NCI-H82 treated with DMSO at 0.1 percent for 48 hours (cell line): Measurements from ENCODE around the gene C10orf95.

ENCODE experiments used
- DNase-seq: peaks from one replicate; lab custom pipeline; 2025; ENCODE audit not compliant: unreplicated experiment; lab: John Stamatoyannopoulos, UW

C10orf95 gene

GRCh38 chr10:102465466-102465865, 14.1 kb upstream of the C10orf95 start:
- DNase-seq = no peak

- DNase-seq = no peak
Observed at GRCh38 chr10:102463983-102464382, 12.6 kb upstream of the C10orf95 start.

GRCh38 chr10:102462512-102463054, 11.2 kb upstream of the C10orf95 start:
- no peak for DNase-seq

GRCh38 chr10:102461187-102462054, 10.1 kb upstream of the C10orf95 start:
- DNase-seq = peak; percentile 70

- DNase-seq = no peak
Observed at GRCh38 chr10:102460836-102461186, 9.5 kb upstream of the C10orf95 start.

GRCh38 chr10:102458656-102459055, 7.3 kb upstream of the C10orf95 start:
- no peak for DNase-seq

DNA sequence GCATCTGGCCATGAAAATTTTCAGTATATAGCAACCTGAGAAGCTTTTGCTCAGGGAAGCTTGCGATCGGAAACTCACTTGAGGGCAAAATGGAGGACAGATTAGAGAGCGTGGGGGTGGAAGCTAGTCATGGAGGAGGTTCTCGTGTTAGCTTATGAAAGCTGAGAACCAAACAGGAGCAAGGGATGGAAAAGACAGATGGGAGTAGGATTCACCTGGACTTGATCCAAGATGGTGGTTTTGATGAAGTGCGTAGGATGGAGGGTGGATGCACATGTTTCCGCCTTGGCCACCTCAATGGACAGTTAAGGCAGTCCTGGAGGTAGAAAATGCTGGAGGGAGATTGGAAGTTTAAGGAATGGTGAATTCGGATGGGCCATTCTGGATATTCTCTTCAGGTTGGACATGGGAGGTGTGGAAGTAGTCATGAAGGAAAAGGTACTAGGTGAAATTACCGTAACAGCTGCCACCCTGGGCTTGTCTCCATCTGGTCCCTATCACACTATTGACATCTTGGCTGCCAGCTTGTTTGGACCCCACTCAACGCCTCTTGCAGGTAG, 6.3 kb upstream of the C10orf95 start:
- DNase-seq = peak; percentile 52

DNA sequence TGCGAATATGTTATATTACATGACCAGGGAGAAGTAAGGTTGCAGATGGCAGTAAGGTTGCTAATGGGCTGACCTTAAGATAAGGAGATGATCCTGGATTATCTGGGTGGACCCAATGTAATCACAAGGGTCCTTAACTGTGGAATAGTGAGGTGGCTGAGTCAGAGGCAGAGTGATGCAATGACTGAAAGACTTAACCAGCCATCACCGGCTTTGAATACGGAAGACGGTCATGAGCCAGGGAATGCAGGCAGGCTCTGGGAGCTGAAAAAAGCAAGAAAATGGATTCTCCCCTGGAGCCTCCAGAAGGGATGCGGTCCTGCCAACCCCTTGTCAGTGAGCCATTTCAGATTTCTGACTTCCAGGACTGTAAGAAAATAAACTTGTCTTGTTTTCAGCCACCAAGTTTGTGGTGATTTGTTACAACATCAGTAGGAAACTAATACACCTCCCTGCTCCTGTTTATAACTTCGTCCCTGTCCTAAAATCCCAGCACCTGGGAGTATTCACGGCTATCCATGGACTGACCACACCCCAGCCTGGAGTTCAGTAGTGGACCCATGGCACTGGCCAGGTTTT, 4.6 kb upstream of the C10orf95 start:
- DNase-seq = peak; percentile 93

- DNase-seq = peak; percentile 39
Observed at GRCh38 chr10:102454662-102455487, 3.5 kb upstream of the C10orf95 start.

- DNase-seq = no peak
Observed at GRCh38 chr10:102453502-102453901, 2.2 kb upstream of the C10orf95 start.

- DNase-seq = no peak
Observed at GRCh38 chr10:102452672-102453340, 1.5 kb upstream of the C10orf95 start.

DNA sequence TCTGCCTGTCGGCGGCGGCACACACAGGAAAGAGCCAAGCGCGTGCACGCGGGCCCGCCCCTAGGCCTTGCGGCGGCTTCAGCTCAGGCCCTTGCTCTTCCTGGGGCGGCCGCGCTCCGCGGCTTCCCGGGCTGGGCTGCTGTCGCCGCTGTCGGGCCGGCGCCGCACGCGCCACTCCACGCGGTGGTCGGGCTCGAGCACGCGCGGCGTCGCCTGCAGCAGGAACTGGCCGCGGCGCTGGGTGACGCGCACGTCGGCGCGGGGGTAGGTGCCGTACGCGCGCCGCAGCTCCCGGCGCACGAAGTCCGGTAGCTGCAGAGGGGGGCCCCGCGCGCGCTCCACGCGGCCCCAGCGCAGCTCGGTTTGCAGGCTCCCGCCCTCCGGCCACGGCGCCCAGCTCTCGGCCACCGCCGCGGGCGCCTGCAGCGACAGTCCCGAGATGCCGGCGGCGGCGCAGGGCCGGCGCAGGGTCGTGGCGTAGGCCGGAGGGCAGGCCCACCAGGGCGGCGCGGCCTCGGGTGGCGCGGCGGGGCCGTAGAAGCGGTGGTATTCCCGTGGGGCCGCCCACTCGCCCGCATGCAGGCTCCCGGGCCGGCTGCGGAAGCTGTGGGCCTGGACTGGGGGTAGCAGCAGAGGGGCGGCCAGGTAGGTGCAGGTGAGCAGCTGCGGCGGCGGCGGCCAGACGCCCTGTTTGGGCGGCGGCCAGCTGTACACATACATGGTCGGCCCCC, 804 bp downstream of the C10orf95 start:
- no peak for DNase-seq

GRCh38 chr10:102450124-102450373, 1.3 kb downstream of the C10orf95 start:
- DNase-seq = no peak

DNA sequence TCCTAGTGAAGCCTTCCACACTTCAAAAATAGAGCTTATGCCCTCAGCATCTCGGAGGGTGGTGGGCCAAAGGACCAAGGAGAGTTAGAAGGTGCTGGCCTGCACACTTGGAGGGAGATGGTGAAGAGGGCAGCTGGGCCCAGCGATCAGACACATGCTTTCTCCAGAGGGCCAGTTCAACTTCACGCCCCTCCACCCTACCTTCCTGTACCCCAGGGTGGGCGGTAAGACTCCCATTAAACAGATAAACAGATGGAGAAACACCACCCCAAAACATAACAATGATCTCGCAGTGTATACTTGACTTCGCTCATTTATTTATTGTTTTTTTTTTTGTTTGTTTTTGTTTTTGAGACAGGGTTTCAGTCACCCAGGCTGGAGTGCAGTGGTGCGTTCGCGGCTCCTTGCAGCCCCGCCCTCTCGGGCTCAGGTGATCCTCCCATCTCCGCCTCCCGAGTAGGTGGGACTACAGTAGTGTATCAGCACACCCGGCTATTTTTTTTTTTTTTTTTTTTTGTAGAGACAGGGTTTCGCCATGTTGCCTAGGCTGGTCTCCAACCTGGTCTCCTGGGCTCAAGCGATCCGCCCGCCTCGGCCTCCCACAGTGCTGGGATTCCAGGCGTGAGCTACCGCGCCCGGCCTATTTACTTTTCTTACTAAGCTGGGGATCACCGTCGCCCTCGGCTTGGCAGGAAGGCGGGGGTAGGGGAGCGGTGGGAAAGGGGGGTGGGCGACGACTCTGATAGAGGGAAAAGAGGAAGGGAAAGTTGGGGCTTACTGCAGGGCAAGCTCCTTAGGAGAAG, 1.8 kb downstream of the C10orf95 start:
- no peak for DNase-seq

GRCh38 chr10:102444851-102445250, 6.5 kb downstream of the C10orf95 start:
- no peak for DNase-seq

DNA sequence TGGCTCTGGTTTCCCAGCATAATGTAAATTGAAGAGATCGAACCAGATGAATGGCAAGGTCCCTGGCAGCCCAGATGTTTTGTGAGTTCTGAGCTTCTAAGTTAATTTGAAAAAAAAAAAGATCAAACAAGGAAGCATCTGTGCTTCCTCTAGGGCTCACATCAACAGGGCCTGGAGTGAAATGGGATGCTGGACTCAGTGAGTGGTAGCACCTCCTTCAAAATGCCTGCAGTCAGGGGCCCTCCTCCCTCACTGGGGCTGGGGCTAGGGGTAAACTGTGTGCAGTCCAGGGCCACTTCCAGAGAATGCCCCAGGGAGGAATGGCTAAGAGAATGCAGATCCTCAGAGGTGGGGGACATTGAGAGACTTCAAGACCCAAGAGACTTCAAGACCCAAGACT, 13.0 kb downstream of the C10orf95 start:
- DNase-seq = no peak

GRCh38 chr10:102437515-102437914, 13.8 kb downstream of the C10orf95 start:
- no peak for DNase-seq

DNA sequence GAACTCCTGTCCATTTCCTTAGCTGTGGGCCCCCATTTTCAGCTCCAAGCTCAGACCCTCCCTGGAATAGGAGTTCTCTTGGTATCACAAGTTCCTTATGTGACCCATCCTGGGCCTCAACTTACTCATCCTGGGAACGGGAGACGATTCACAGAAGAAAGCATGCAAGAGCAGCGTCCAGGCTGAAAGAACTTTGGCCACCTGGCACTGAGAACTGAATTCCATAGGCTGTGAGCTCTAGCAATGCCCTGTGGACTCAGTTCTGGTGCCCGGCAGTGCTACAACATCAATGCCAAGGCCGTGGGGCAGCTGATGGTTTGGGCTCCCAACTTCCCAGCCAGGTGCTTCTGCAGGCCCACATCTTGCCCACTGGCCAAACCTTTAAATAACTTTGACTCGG, 15.0 kb downstream of the C10orf95 start:
- no peak for DNase-seq

DNA sequence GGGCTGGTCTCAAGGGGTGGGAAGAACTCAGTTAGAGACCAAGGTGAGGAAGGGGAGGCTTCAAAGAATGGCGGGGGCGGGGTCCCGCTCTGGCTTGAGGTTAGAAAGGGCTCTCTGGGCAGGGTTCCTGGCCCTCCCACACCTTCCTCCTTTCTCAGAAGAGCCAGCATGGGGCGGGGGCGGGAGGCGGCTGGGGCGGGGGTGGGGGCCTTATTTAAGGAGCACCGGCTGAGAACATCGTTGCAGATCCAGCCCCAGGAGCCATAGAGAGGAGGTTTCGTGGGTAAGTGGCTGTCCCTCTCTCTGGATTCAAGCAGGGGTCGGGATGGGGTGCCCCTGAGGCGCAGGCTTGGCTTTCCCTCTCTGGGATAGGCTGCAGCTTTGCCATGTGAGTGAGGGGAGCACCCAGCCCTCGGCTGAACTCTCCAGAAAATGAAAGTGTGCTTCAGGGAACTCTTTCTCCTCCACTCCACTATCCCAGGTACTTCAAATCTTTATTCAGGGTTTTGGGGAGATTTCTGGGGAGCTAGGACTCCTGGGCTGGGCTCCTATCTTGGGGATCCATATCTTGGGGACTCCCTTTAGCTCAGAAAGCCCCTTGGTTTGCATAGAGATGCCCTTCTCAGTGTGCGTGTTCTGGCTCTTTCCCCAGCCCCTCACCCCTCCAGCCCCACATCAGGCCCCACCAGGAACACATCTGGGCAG, 15.7 kb downstream of the C10orf95 start:
- DNase-seq = no peak
